ENCODE results near the gene A4GALT.

Gene A4GALT

GRCh38 chr22:42648368-42649245 lies 72.1 kb downstream of the A4GALT start:
- no peak for DNase-seq (ENCODE audit: low read depth)

- DNase-seq (ENCODE audit: low read depth) = no peak
Observed at GRCh38 chr22:42648017-42648367, 72.7 kb downstream of the A4GALT start.

- no peak for DNase-seq (ENCODE audit: low read depth)
Observed at GRCh38 chr22:42646569-42647525, 73.8 kb downstream of the A4GALT start.

- DNase-seq (ENCODE audit: low read depth) = no peak
Observed at GRCh38 chr22:42645938-42646568, 74.6 kb downstream of the A4GALT start.

GRCh38 chr22:42645341-42645937 lies 75.2 kb downstream of the A4GALT start:
- DNase-seq (ENCODE audit: low read depth) = no peak

- no peak for DNase-seq (ENCODE audit: low read depth)
Observed at GRCh38 chr22:42644422-42645340, 76.0 kb downstream of the A4GALT start.

GRCh38 chr22:42643634-42644421 lies 76.8 kb downstream of the A4GALT start:
- DNase-seq (ENCODE audit: low read depth) = no peak

GRCh38 chr22:42642806-42643633 lies 77.7 kb downstream of the A4GALT start:
- no peak for DNase-seq (ENCODE audit: low read depth)
